CD14-positive monocyte (primary cell): ENCODE data around the gene LRRD1. TPM values are rescaled to one million over a fixed set of nuclear protein-coding genes. Genes with fewer than 3 reads are reported as not detected.

Experiments
- DNase-seq, 3 donors: peaks; one replicate each; pipeline ENCODE4 v3.0.0-alpha.2; 2011 to 2022
- H2AFZ ChIP-seq: 2 replicates; pipeline ENCODE4 v1.6.0; 2012; ENCODE audit warnings: mild to moderate bottlenecking, low read depth, low read length, inconsistent platforms; ENCODE audit not compliant: insufficient read depth, poor library complexity, severe bottlenecking
- H3K27ac ChIP-seq, 2 donors: 1 replicate in 1 of 2; 2 replicates in 1 of 2; pipeline ENCODE4 v1.5.1; 2012 to 2013; ENCODE audit warnings: low read length in 2 of 2, control low read depth in 1 of 2, inconsistent platforms in 1 of 2, low read depth in 1 of 2, mild to moderate bottlenecking in 1 of 2
- H3K27me3 ChIP-seq, 2 donors: one replicate each; pipeline versions ENCODE4 v1.6.0 to v1.6.1; 2011 to 2013; ENCODE audit warnings: low read length in 2 of 2; ENCODE audit not compliant: control insufficient read depth in 2 of 2, insufficient read depth in 2 of 2
- H3K36me3 ChIP-seq, 2 donors: replicated peaks in 1 of 2; 1 replicate in 1 of 2; 2 replicates in 1 of 2; pipeline versions ENCODE4 v1.5.1 to v1.6.1; 2012 to 2013; ENCODE audit warnings: low read length in 2 of 2, control low read depth in 1 of 2, inconsistent platforms in 1 of 2, mild to moderate bottlenecking in 1 of 2; ENCODE audit not compliant: insufficient read depth in 2 of 2, control insufficient read depth in 1 of 2
- H3K4me1 ChIP-seq, 2 donors: 1 replicate in 1 of 2; 2 replicates in 1 of 2; pipeline versions ENCODE4 v1.5.1 to v1.6.1; 2012 to 2013; ENCODE audit warnings: low read length in 2 of 2, control low read depth in 1 of 2, inconsistent platforms in 1 of 2, mild to moderate bottlenecking in 1 of 2, moderate library complexity in 1 of 2; ENCODE audit not compliant: insufficient read depth in 2 of 2, control insufficient read depth in 1 of 2
- H3K4me2 ChIP-seq: replicated peaks from 2 replicates; pipeline ENCODE3; 2012; ENCODE audit warnings: low read length, moderate library complexity, mild to moderate bottlenecking; ENCODE audit not compliant: poor library complexity, severe bottlenecking; ENCODE audit errors: extremely low read depth
- H3K4me3 ChIP-seq, 3 experiments: fragments of 200-600 bp in 1 of 3; sonication (generic) in 1 of 3; replicated peaks in 1 of 3; 1 replicate in 2 of 3; 2 replicates in 1 of 3; pipeline ENCODE4 v1.5.1; 2011 to 2013; ENCODE audit warnings: low read length in 3 of 3, mild to moderate bottlenecking in 3 of 3, control low read depth in 2 of 3, low read depth in 2 of 3, inconsistent platforms in 1 of 3, moderate library complexity in 1 of 3
- H3K79me2 ChIP-seq: 2 replicates; pipeline ENCODE4 v1.6.0; 2012; ENCODE audit warnings: mild to moderate bottlenecking, control low read depth, inconsistent platforms, low read length, moderate library complexity; ENCODE audit not compliant: insufficient read depth
- H3K9ac ChIP-seq: 2 replicates; pipeline ENCODE4 v1.6.0; 2017; ENCODE audit warnings: low read length, mild to moderate bottlenecking; ENCODE audit not compliant: insufficient read depth, poor library complexity, severe bottlenecking
- H3K9me3 ChIP-seq, 2 donors: replicated peaks in 1 of 2; 1 replicate in 1 of 2; 2 replicates in 1 of 2; pipeline versions ENCODE4 v1.5.1 to v1.6.1; 2012 to 2013; ENCODE audit warnings: low read length in 2 of 2, control low read depth in 1 of 2; ENCODE audit not compliant: control insufficient read depth in 1 of 2, insufficient read depth in 1 of 2
- H4K20me1 ChIP-seq: 2 replicates; pipeline ENCODE4 v1.6.0; 2012; ENCODE audit warnings: mild to moderate bottlenecking, low read length, control low read depth, moderate library complexity; ENCODE audit not compliant: insufficient read depth
- H3K27ac Mint-ChIP-seq, 7 donors: one replicate each; pipeline ENCODE4 v1.8.0; 2020; ENCODE audit warnings: mild to moderate bottlenecking in 7 of 7, mixed read lengths in 7 of 7, moderate library complexity in 6 of 7, inconsistent platforms in 2 of 7
- H3K27me3 Mint-ChIP-seq, 3 donors: one replicate each; pipeline ENCODE4 v1.8.0; 2021 to 2022; ENCODE audit warnings: low read depth in 3 of 3, mild to moderate bottlenecking in 3 of 3, mixed read lengths in 3 of 3, moderate library complexity in 3 of 3, inconsistent platforms in 1 of 3
- H3K36me3 Mint-ChIP-seq, 2 donors: one replicate each; pipeline ENCODE4 v1.8.0; 2020; ENCODE audit warnings: mixed read lengths in 2 of 2, inconsistent platforms in 1 of 2, mild to moderate bottlenecking in 1 of 2
- H3K4me1 Mint-ChIP-seq: one replicate; pipeline ENCODE4 v1.8.0; 2020; ENCODE audit warnings: mild to moderate bottlenecking, mixed read lengths
- H3K4me3 Mint-ChIP-seq, 2 donors: one replicate each; pipeline ENCODE4 v1.8.0; 2020; ENCODE audit warnings: mild to moderate bottlenecking in 2 of 2, mixed read lengths in 2 of 2, moderate library complexity in 1 of 2
- H3K9me3 Mint-ChIP-seq, 7 donors: one replicate each; pipeline ENCODE4 v1.8.0; 2020 to 2022; ENCODE audit warnings: mixed read lengths in 7 of 7, mild to moderate bottlenecking in 6 of 7, moderate library complexity in 6 of 7, inconsistent platforms in 2 of 7
- CTCF ChIP-seq: fragments of 200-600 bp; IDR thresholded peaks from one replicate; pipeline ENCODE4 v1.8.0; 2022; ENCODE audit warnings: antibody characterized with exemption, mild to moderate bottlenecking
- WGBS: methylation state at CpG from one replicate; pipeline ENCODE4 v1.1.5; 2013; ENCODE audit warnings: missing lambda C conversion rate; ENCODE audit not compliant: insufficient coverage; 5-methylcytosine and 5-hydroxymethylcytosine counted together
- intact Hi-C, 2 donors: fragments of 100-400 bp; cut with micrococcal nuclease; formaldehyde crosslinking; loops; one replicate each; pipeline versions ENCODE4 v1.15.0 to v1.15.1; 2023
- polyA plus RNA-seq, 3 donors: library from polyadenylated mRNA; depleted of rRNA in 1 of 3; unstranded in 2 of 3; stranded (reverse) in 1 of 3; fragments of 300-500 nt in 2 of 3; fragments of >200 nt in 1 of 3; fragmentation: Illumina TruSeq in 2 of 3; gene quantifications; 1 replicate in 2 of 3; 2 replicates in 1 of 3; pipeline ENCODE4 v1.2.3, GENCODE V29; 2012 to 2021

Gene LRRD1
- polyA plus RNA-seq, 3 donors, result not detected

GRCh38 chr7:92221766-92222165 lies 42.8 kb upstream of the LRRD1 start:
- no peak overlapping the region for H3K27ac ChIP-seq
- peaks cover 95 to 98% of the 10 kb centered on the region in 2 donors for H3K36me3 ChIP-seq
- no peak overlapping the region for H3K4me3 Mint-ChIP-seq
- H3K9me3 ChIP-seq, result no peaks in the 10 kb centered on the region
- no peak for DNase-seq
- no peak overlapping the region for H3K27ac Mint-ChIP-seq
- no peak overlapping the region for H3K9ac ChIP-seq
- H4K20me1 ChIP-seq, result no peaks in the 10 kb centered on the region
- H3K4me1 ChIP-seq, result no peaks in the 10 kb centered on the region
- H3K4me1 Mint-ChIP-seq, result no peaks in the 10 kb centered on the region
- intact Hi-C loops, result no loop called here
- no peak overlapping the region for H3K4me2 ChIP-seq
- no CpG with 5 or more reads among the region's 3 CpGs for WGBS
- H3K27me3 ChIP-seq, result no peaks in the 10 kb centered on the region
- H3K4me3 ChIP-seq, result no peak overlapping the region
- no peak overlapping the region for H2AFZ ChIP-seq
- no peaks in the 10 kb centered on the region for H3K9me3 Mint-ChIP-seq
- no peaks in the 10 kb centered on the region for H3K27me3 Mint-ChIP-seq
- H3K79me2 ChIP-seq, result no peaks in the 10 kb centered on the region
- H3K36me3 Mint-ChIP-seq, result peaks cover 70 to 80% of the 10 kb centered on the region in 2 donors
- TF ChIP-seq CTCF, result no peak

GRCh38 chr7:92206672-92207071 lies 27.7 kb upstream of the LRRD1 start:
- Histone ChIP-seq H3K4me2 (no peak overlapping the region), H3K9ac (no peak overlapping the region), H3K4me3 (no peak overlapping the region), H3K36me3 (peaks cover 74 to 100% of the 10 kb centered on the region in 2 donors), H3K79me2 (no peaks in the 10 kb centered on the region), H3K27ac (no peak overlapping the region), H3K4me1 (no peaks in the 10 kb centered on the region), H3K9me3 (peaks cover 6 to 9% of the 10 kb centered on the region in 2 donors), H2AFZ (no peak overlapping the region), H4K20me1 (no peaks in the 10 kb centered on the region), H3K27me3 (no peaks in the 10 kb centered on the region)
- WGBS, result no CpG with 5 or more reads among the region's 1 CpG
- H3K27me3 Mint-ChIP-seq, result no peaks in the 10 kb centered on the region
- intact Hi-C loops, result no loop called here
- H3K36me3 Mint-ChIP-seq, result peaks cover 84 to 90% of the 10 kb centered on the region in 2 donors
- no peak for DNase-seq
- H3K9me3 Mint-ChIP-seq, result peaks cover 11 to 16% (median 13%) of the 10 kb centered on the region in 7 donors
- H3K4me3 Mint-ChIP-seq, result no peak overlapping the region
- TF ChIP-seq CTCF, result no peak
- H3K27ac Mint-ChIP-seq, result no peak overlapping the region
- no peaks in the 10 kb centered on the region for H3K4me1 Mint-ChIP-seq
